Gastrocnemius medialis (tissue), 4 donors: ENCODE data around the gene MYRF. TPM values are rescaled to one million over a fixed set of nuclear protein-coding genes. Genes with fewer than 3 reads are reported as not detected.

Experiments
- ATAC-seq, 2 donors: fragments of 150-250 bp; one replicate each; pipeline ENCODE4 v1.9.1; 2016
- DNase-seq, 2 donors: peaks; one replicate each; pipeline ENCODE4 v3.0.0-alpha.2; 2019
- H3K27ac ChIP-seq, 4 donors: fragments of 200-600 bp; sonication (generic); 1 replicate in 1 of 4; 2 replicates in 3 of 4; pipeline ENCODE4 v1.5.1; 2016 to 2018; ENCODE audit warnings: mild to moderate bottlenecking in 2 of 4, moderate library complexity in 1 of 4
- H3K27me3 ChIP-seq, 3 donors: fragments of 200-600 bp; sonication (generic) in 2 of 3; 1 replicate in 1 of 3; 2 replicates in 2 of 3; pipeline versions ENCODE4 v1.5.1 to v1.6.0; 2016 to 2019; ENCODE audit warnings: mild to moderate bottlenecking in 1 of 3, moderate library complexity in 1 of 3
- H3K36me3 ChIP-seq, 2 donors: fragments of 200-600 bp; sonication (generic) in 1 of 2; one replicate each; pipeline ENCODE4 v1.5.1; 2017 to 2018
- H3K4me1 ChIP-seq, 2 donors: fragments of 200-600 bp; sonication (generic) in 1 of 2; one replicate each; pipeline ENCODE4 v1.5.1; 2016 to 2017; ENCODE audit warnings: mild to moderate bottlenecking in 2 of 2
- H3K4me3 ChIP-seq, 4 donors: fragments of 200-600 bp; sonication (generic) in 3 of 4; 1 replicate in 1 of 4; 2 replicates in 3 of 4; pipeline ENCODE4 v1.5.1; 2016 to 2019; ENCODE audit warnings: mild to moderate bottlenecking in 2 of 4
- H3K9me3 ChIP-seq, 3 donors: fragments of 200-600 bp; sonication (generic) in 2 of 3; 1 replicate in 1 of 3; 2 replicates in 2 of 3; pipeline ENCODE4 v1.5.1; 2016 to 2019
- POLR2A ChIP-seq, 2 donors: fragments of 450-650 bp; IDR thresholded peaks; one replicate each; pipeline ENCODE4 v1.6.1; 2017; ENCODE audit warnings: antibody characterized with exemption in 2 of 2, mild to moderate bottlenecking in 2 of 2, moderate library complexity in 2 of 2
- in situ Hi-C, 4 donors: fragments of 200-750 bp; cut with MboI; loops; one replicate each; pipeline versions ENCODE4 v1.15.0 to v1.8.0; 2017; ENCODE audit warnings: low sequenced_read_pairs in 4 of 4
- intact Hi-C: fragments of 100-400 bp; cut with DNase I; formaldehyde crosslinking; loops from one replicate; pipeline ENCODE4 v1.15.1; 2023; ENCODE audit warnings: low total_unique reads
- total RNA-seq, 4 donors: library from RNA; depleted of rRNA; stranded (reverse); fragments of >200 nt; gene quantifications; one replicate each; pipeline versions ENCODE4 v1.1.0 to v1.2.3, GENCODE V29; 2016
- TF ChIP-seq, protein P1 (sequence below), 5 experiments: fragments of 450-650 bp in 3 of 5; fragments of 200-600 bp in 2 of 5; sonication (generic) in 2 of 5; IDR thresholded peaks in 4 of 5; conservative IDR thresholded peaks in 1 of 5; 1 replicate in 4 of 5; 2 replicates in 1 of 5; pipeline ENCODE4 v1.5.1; 2016 to 2019; ENCODE audit warnings: antibody characterized with exemption in 5 of 5, mild to moderate bottlenecking in 3 of 5, moderate library complexity in 3 of 5

The MYRF gene
- total RNA-seq, 4 donors from 2014 or later: 0.07 TPM; not detected in 3

DNA sequence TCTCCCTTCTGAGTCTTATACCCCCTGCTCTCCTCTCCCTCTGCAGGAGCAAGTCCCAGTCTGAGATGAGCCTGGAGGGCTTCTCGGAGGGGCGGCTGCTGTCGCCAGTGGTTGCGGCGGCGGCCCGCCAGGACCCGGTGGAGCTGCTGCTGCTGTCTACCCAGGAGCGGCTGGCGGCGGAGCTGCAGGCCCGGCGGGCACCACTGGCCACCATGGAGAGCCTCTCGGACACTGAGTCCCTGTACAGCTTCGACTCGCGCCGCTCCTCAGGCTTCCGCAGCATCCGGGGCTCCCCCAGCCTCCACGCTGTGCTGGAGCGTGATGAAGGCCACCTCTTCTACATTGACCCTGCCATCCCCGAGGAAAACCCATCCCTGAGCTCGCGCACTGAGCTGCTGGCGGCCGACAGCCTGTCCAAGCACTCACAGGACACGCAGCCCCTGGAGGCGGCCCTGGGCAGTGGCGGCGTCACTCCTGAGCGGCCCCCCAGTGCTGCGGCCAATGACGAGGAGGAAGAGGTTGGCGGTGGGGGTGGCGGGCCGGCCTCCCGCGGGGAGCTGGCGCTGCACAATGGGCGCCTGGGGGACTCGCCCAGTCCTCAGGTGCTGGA, 8.8 kb upstream of the MYRF start:
- Histone ChIP-seq H3K27ac (no peak overlapping the region), H3K36me3 (no peaks in the 10 kb centered on the region), H3K9me3 (no peaks in the 10 kb centered on the region), H3K4me1 (no peaks in the 10 kb centered on the region), H3K4me3 (no peak overlapping the region), H3K27me3 (no peaks in the 10 kb centered on the region)
- DNase-seq (no peak), ATAC-seq (no peak)
- in situ Hi-C loops: no loop called here
- intact Hi-C loops: no loop called here
- TF ChIP-seq, protein P1, sequence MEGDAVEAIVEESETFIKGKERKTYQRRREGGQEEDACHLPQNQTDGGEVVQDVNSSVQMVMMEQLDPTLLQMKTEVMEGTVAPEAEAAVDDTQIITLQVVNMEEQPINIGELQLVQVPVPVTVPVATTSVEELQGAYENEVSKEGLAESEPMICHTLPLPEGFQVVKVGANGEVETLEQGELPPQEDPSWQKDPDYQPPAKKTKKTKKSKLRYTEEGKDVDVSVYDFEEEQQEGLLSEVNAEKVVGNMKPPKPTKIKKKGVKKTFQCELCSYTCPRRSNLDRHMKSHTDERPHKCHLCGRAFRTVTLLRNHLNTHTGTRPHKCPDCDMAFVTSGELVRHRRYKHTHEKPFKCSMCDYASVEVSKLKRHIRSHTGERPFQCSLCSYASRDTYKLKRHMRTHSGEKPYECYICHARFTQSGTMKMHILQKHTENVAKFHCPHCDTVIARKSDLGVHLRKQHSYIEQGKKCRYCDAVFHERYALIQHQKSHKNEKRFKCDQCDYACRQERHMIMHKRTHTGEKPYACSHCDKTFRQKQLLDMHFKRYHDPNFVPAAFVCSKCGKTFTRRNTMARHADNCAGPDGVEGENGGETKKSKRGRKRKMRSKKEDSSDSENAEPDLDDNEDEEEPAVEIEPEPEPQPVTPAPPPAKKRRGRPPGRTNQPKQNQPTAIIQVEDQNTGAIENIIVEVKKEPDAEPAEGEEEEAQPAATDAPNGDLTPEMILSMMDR (IDR thresholded peaks at IDR 0.05 in 4 of 5, conservative IDR thresholded peaks at IDR 0.05 in 1 of 5): no peak
- no peak for TF ChIP-seq POLR2A (IDR thresholded peaks at IDR 0.05)

DNA sequence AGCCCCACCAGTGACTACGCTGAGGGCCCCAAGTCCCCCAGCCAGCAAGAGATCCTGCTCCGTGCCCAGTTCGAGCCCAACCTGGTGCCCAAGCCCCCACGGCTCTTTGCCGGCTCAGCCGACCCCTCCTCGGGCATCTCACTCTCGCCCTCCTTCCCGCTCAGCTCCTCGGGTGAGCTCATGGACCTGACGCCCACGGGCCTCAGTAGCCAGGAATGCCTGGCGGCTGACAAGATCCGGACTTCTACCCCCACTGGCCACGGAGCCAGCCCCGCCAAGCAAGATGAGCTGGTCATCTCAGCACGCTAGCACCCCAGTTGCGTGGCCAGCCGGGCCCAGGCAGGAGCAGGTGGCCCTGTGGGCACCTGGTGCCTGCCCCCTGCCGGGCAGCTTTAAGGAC, 8.3 kb upstream of the MYRF start:
- no peak for TF ChIP-seq POLR2A (IDR thresholded peaks at IDR 0.05)
- TF ChIP-seq, protein P1 (IDR thresholded peaks at IDR 0.05 in 4 of 5, conservative IDR thresholded peaks at IDR 0.05 in 1 of 5): no peak
- Histone ChIP-seq H3K9me3 (no peaks in the 10 kb centered on the region), H3K27ac (no peak overlapping the region), H3K36me3 (no peaks in the 10 kb centered on the region), H3K4me1 (no peaks in the 10 kb centered on the region), H3K4me3 (no peak overlapping the region), H3K27me3 (no peaks in the 10 kb centered on the region)
- DNase-seq (no peak), ATAC-seq (no peak)
- intact Hi-C loops (no loop called here), in situ Hi-C loops (no loop called here)

DNA sequence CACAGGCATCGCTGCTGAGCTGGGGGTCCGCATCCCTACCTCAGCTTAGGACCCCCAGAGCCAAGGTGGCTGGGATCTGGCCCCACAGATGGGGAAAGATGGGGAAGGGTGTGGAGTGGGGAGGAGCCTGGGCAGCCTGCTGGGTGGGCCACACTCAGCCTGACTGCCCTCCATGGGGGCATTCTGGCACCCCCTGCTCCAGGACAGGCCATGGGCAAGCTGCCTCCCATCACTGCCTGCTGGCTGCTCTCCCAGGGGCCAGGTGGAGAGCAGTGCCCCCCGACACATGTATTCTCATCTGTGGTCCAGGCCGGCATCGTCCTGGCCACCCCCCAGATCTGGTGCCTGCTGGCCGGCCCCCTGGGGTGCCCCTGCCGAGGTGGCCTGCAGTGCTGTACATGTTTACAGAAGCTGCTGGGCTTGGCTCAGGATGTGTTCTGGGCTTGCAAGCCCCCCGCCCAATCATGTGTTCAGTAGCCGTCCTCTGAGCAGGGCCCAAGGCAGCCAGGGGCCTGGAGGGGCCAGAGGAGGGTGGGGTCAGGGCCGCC, 7.8 kb upstream of the MYRF start:
- no peaks in the 10 kb centered on the region for H3K27me3 ChIP-seq
- intact Hi-C loops (no loop called here), in situ Hi-C loops (no loop called here)
- DNase-seq: no peak
- H3K4me1 ChIP-seq: no peaks in the 10 kb centered on the region
- no peaks in the 10 kb centered on the region for H3K9me3 ChIP-seq
- no peaks in the 10 kb centered on the region for H3K36me3 ChIP-seq
- H3K27ac ChIP-seq: no peak overlapping the region
- TF ChIP-seq, protein P1 (IDR thresholded peaks at IDR 0.05 in 4 of 5, conservative IDR thresholded peaks at IDR 0.05 in 1 of 5): no peak
- no peak for TF ChIP-seq POLR2A (IDR thresholded peaks at IDR 0.05)
- ATAC-seq: no peak
- H3K4me3 ChIP-seq: no peak overlapping the region

DNA sequence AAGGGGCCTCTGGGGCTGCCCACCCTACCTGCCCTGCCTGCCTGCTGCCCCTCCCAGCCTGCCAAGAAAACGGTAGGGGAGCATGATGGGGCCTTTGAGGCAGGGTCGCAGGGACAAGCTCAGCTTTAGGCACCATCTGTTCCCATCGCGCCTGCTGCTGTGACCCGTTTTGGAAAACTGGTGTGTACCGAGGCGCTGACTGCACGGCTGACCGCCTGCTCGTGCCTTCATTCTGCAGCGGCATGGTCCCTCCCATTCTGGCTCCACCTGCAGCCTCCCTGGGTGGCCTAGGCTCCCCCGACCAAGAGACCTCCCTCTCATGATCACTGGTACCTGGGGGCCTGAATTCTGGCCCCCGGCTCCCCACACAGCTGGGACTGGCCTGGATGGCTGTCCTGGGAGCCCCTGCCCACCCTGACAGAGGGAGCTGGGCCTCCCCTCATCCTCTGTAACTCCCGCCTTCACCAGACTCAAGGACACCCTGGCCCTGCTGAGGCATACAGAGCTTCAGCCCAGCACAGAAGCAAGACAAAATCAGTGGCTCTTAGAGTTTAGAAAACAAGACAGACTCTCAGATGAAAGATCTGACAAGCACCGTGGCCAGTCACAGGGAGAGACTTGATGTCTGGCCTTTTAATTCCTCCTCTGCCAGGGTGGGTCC, 6.5 kb upstream of the MYRF start:
- no peaks in the 10 kb centered on the region for H3K27me3 ChIP-seq
- no peaks in the 10 kb centered on the region for H3K9me3 ChIP-seq
- DNase-seq: no peak
- H3K4me1 ChIP-seq: no peaks in the 10 kb centered on the region
- no peak overlapping the region for H3K27ac ChIP-seq
- no peaks in the 10 kb centered on the region for H3K36me3 ChIP-seq
- in situ Hi-C loops (no loop called here), intact Hi-C loops (no loop called here)
- no peak overlapping the region for H3K4me3 ChIP-seq
- no peak for ATAC-seq
- no peak for TF ChIP-seq POLR2A (IDR thresholded peaks at IDR 0.05)
- TF ChIP-seq, protein P1 (IDR thresholded peaks at IDR 0.05 in 4 of 5, conservative IDR thresholded peaks at IDR 0.05 in 1 of 5): no peak
